ENCODE measurements around the gene CFAP20DC. TPM values are rescaled to one million over a fixed set of nuclear protein-coding genes. Genes with fewer than 3 reads are reported as not detected.
A peak's percentile ranks its signal among the peaks of the same experiment; 100 is the strongest.

The CFAP20DC gene
- total and polyA plus RNA-seq, 4 donors = 0.98 to 2.1 (median 1.5) TPM

GRCh38 chr3:58899159-58899952 is 150.5 kb downstream of the CFAP20DC start:
- no peak overlapping the region for H3K27ac ChIP-seq (ENCODE audit: low read depth in 1 of 2, low read length in 2 of 2)
- no peaks in the 10 kb centered on the region for H3K36me3 ChIP-seq (ENCODE audit: control insufficient read depth in 4 of 4, insufficient read depth in 3 of 4, low read depth in 1 of 4, low read length in 3 of 4)
- H3K4me1 ChIP-seq (ENCODE audit: control insufficient read depth in 4 of 4, insufficient read depth in 4 of 4, low read length in 3 of 4) = no peaks in the 10 kb centered on the region
- 60% methylated on average over 8 of the region's 8 CpGs for WGBS
- H3K9me3 ChIP-seq (ENCODE audit: control insufficient read depth in 4 of 4, low read length in 3 of 4) = no peaks in the 10 kb centered on the region
- no peak overlapping the region for H3K9ac ChIP-seq (ENCODE audit: low read depth in 1 of 2, low read length in 2 of 2)
- TF ChIP-seq CTCF (IDR thresholded peaks at IDR 0.05; ENCODE audit: low read depth, low read length, missing input control) (no peak), NR2F2 (IDR thresholded peaks at IDR 0.05) (peak; percentile 40)
- no peaks in the 10 kb centered on the region for H3K27me3 ChIP-seq (ENCODE audit: control insufficient read depth in 4 of 4, insufficient read depth in 4 of 4, low read length in 3 of 4)
- H3K4me3 ChIP-seq (ENCODE audit: low read depth in 1 of 3, low read length in 3 of 3) = no peak overlapping the region
- DNase-seq (ENCODE audit: low spot score) = peak; percentile 40

GRCh38 chr3:58898513-58898912 is 151.3 kb downstream of the CFAP20DC start:
- no peak overlapping the region for H3K4me3 ChIP-seq (ENCODE audit: low read depth in 1 of 3, low read length in 3 of 3)
- H3K9me3 ChIP-seq (ENCODE audit: control insufficient read depth in 4 of 4, low read length in 3 of 4) = no peaks in the 10 kb centered on the region
- H3K4me1 ChIP-seq (ENCODE audit: control insufficient read depth in 4 of 4, insufficient read depth in 4 of 4, low read length in 3 of 4) = no peaks in the 10 kb centered on the region
- no peaks in the 10 kb centered on the region for H3K27me3 ChIP-seq (ENCODE audit: control insufficient read depth in 4 of 4, insufficient read depth in 4 of 4, low read length in 3 of 4)
- H3K27ac ChIP-seq (ENCODE audit: low read depth in 1 of 2, low read length in 2 of 2) = no peak overlapping the region
- no peak overlapping the region for H3K9ac ChIP-seq (ENCODE audit: low read depth in 1 of 2, low read length in 2 of 2)
- TF ChIP-seq REST (IDR thresholded peaks at IDR 0.05) (no peak), YY1 (IDR thresholded peaks at IDR 0.05) (no peak), GABPA (IDR thresholded peaks at IDR 0.05 in 1 of 2, conservative IDR thresholded peaks at IDR 0.05 in 1 of 2) (no peak), RAD21 (IDR thresholded peaks at IDR 0.05) (no peak)
- no peak for DNase-seq (ENCODE audit: low spot score)
- H3K36me3 ChIP-seq (ENCODE audit: control insufficient read depth in 4 of 4, insufficient read depth in 3 of 4, low read depth in 1 of 4, low read length in 3 of 4) = no peaks in the 10 kb centered on the region
- WGBS = 90% methylated on average over 2 of the region's 2 CpGs

- H3K27ac ChIP-seq (ENCODE audit: low read depth in 1 of 2, low read length in 2 of 2) = no peak overlapping the region
- no peak overlapping the region for H3K9ac ChIP-seq (ENCODE audit: low read depth in 1 of 2, low read length in 2 of 2)
- no peaks in the 10 kb centered on the region for H3K36me3 ChIP-seq (ENCODE audit: control insufficient read depth in 4 of 4, insufficient read depth in 3 of 4, low read depth in 1 of 4, low read length in 3 of 4)
- DNase-seq (ENCODE audit: low spot score) = no peak
- H3K9me3 ChIP-seq (ENCODE audit: control insufficient read depth in 4 of 4, low read length in 3 of 4) = no peaks in the 10 kb centered on the region
- no peak overlapping the region for H3K4me3 ChIP-seq (ENCODE audit: low read depth in 1 of 3, low read length in 3 of 3)
- no peaks in the 10 kb centered on the region for H3K27me3 ChIP-seq (ENCODE audit: control insufficient read depth in 4 of 4, insufficient read depth in 4 of 4, low read length in 3 of 4)
- WGBS = 78% methylated on average over 4 of the region's 4 CpGs
- no peaks in the 10 kb centered on the region for H3K4me1 ChIP-seq (ENCODE audit: control insufficient read depth in 4 of 4, insufficient read depth in 4 of 4, low read length in 3 of 4)
- TF ChIP-seq ZBTB33 (IDR thresholded peaks at IDR 0.05) (no peak), JUND (IDR thresholded peaks at IDR 0.05) (no peak), SP1 (IDR thresholded peaks at IDR 0.05) (no peak), YY1 (IDR thresholded peaks at IDR 0.05) (no peak), REST (IDR thresholded peaks at IDR 0.05) (no peak), NR2F2 (IDR thresholded peaks at IDR 0.05) (no peak), TAF1 (conservative IDR thresholded peaks at IDR 0.05) (no peak), RXRA (IDR thresholded peaks at IDR 0.05) (no peak), HNF4G (IDR thresholded peaks at IDR 0.05) (no peak), GABPA (IDR thresholded peaks at IDR 0.05 in 1 of 2, conservative IDR thresholded peaks at IDR 0.05 in 1 of 2) (no peak), RAD21 (IDR thresholded peaks at IDR 0.05) (no peak), FOXA1 (IDR thresholded peaks at IDR 0.05) (no peak), HNF4A (conservative IDR thresholded peaks at IDR 0.05) (no peak)
Measured at GRCh38 chr3:58897646-58898045, 152.2 kb downstream of the CFAP20DC start.
